ENCODE data around the gene CASQ2. TPM values are rescaled to one million over a fixed set of nuclear protein-coding genes. Genes with fewer than 3 reads are reported as not detected.

Gene CASQ2
- polyA plus RNA-seq, 1 of the 3 experiments (the other 2 are of a cell fraction): not detected

GRCh38 chr1:115705085-115705951 is 63.2 kb downstream of the CASQ2 start:
- WGBS (ENCODE audit: low lambda C conversion rate): 80% methylated on average over 11 of the region's 12 CpGs
- Histone ChIP-seq H3K79me2 (ENCODE audit: insufficient read depth) (no peaks in the 10 kb centered on the region), H3F3A (replicated peaks; ENCODE audit: insufficient read depth) (no peaks in the 10 kb centered on the region), H3K9me2 (no peaks in the 10 kb centered on the region), H3K27ac (ENCODE audit: low read depth in 2 of 2, low read length in 1 of 2) (no peak overlapping the region), H3K9me3 (no peaks in the 10 kb centered on the region), H3K9ac (no peak overlapping the region), H3K4me3 (ENCODE audit: low read depth in 2 of 2, low read length in 1 of 2) (no peak overlapping the region), H3K27me3 (ENCODE audit: insufficient read depth) (no peaks in the 10 kb centered on the region; the same call in 1 of the 2 replicates), H3K4me1 (ENCODE audit: control insufficient read depth in 1 of 2, insufficient read depth in 2 of 2, low read depth in 1 of 2, low read length in 1 of 2) (no peaks in the 10 kb centered on the region), H2AFZ (ENCODE audit: low read depth) (no peak overlapping the region), H3K4me2 (no peak overlapping the region), H3K36me3 (replicated peaks in 1 of 2; ENCODE audit: control insufficient read depth in 1 of 2, insufficient read depth in 2 of 2, low read length in 1 of 2) (no peaks in the 10 kb centered on the region), H4K20me1 (ENCODE audit: insufficient read depth) (no peaks in the 10 kb centered on the region)
- ChIA-PET POLR2A (no interaction called here), CTCF (interaction anchor here (1.0 to 2.5 kb wide), 10 partner anchors 12 to 110 kb away, joined by 3 to 55 read pairs (median 10); partner anchors contain the start of gene VANGL1)
- TF ChIP-seq FOSL2 (IDR thresholded peaks at IDR 0.05; ENCODE audit: borderline replicate concordance, low read depth) (no peak), MXI1 (IDR thresholded peaks at IDR 0.05; ENCODE audit: low read depth, low read length) (no peak)
- no peak for DNase-seq

- Histone ChIP-seq H3K36me3 (replicated peaks in 1 of 2; ENCODE audit: control insufficient read depth in 1 of 2, insufficient read depth in 2 of 2, low read length in 1 of 2) (no peaks in the 10 kb centered on the region), H3K4me1 (ENCODE audit: control insufficient read depth in 1 of 2, insufficient read depth in 2 of 2, low read depth in 1 of 2, low read length in 1 of 2) (no peaks in the 10 kb centered on the region), H3K4me3 (ENCODE audit: low read depth in 2 of 2, low read length in 1 of 2) (no peak overlapping the region), H3K79me2 (ENCODE audit: insufficient read depth) (no peaks in the 10 kb centered on the region), H3K4me2 (no peak overlapping the region), H3F3A (replicated peaks; ENCODE audit: insufficient read depth) (no peaks in the 10 kb centered on the region), H2AFZ (ENCODE audit: low read depth) (no peak overlapping the region), H3K9me2 (no peaks in the 10 kb centered on the region), H3K9ac (no peak overlapping the region), H4K20me1 (ENCODE audit: insufficient read depth) (no peaks in the 10 kb centered on the region), H3K27me3 (ENCODE audit: insufficient read depth) (no peaks in the 10 kb centered on the region; the same call in 1 of the 2 replicates), H3K9me3 (no peaks in the 10 kb centered on the region), H3K27ac (ENCODE audit: low read depth in 2 of 2, low read length in 1 of 2) (no peak overlapping the region)
- ChIA-PET CTCF (interaction anchor here (0.6 to 2.1 kb wide), 4 partner anchors 14 to 94 kb away, joined by 3 to 9 read pairs (median 4); no protein-coding TSS in a partner anchor), POLR2A (no interaction called here)
- 49% methylated on average over 3 of the region's 3 CpGs for WGBS (ENCODE audit: low lambda C conversion rate)
- TF ChIP-seq RFX5 (IDR thresholded peaks at IDR 0.05; ENCODE audit: low read length) (no peak), GABPA (IDR thresholded peaks at IDR 0.05; ENCODE audit: low read depth) (no peak), SIN3A (IDR thresholded peaks at IDR 0.05; ENCODE audit: borderline replicate concordance, low read depth, low read length) (no peak), FOXJ3 (CRISPR knock-in tag; IDR thresholded peaks at IDR 0.05) (no peak), POLR2AphosphoS5 (IDR thresholded peaks at IDR 0.05; ENCODE audit: low read depth, low read length) (no peak), YY1 (IDR thresholded peaks at IDR 0.05; ENCODE audit: low read depth) (no peak), MAX (IDR thresholded peaks at IDR 0.05; ENCODE audit: low read depth) (no peak), MXI1 (IDR thresholded peaks at IDR 0.05; ENCODE audit: low read depth, low read length) (no peak), FOXM1 (IDR thresholded peaks at IDR 0.05; ENCODE audit: low read depth) (no peak), PBX3 (IDR thresholded peaks at IDR 0.05) (no peak), CHD2 (IDR thresholded peaks at IDR 0.05; ENCODE audit: low read length, partially characterized antibody) (no peak), TCF12 (IDR thresholded peaks at IDR 0.05) (no peak), NRF1 (IDR thresholded peaks at IDR 0.05; ENCODE audit: low read depth, low read length) (no peak), FOSL2 (IDR thresholded peaks at IDR 0.05; ENCODE audit: borderline replicate concordance, low read depth) (no peak), MEF2A (IDR thresholded peaks at IDR 0.05; ENCODE audit: borderline replicate concordance, low read depth) (no peak)
- no peak for DNase-seq
These were observed 65.6 kb downstream of the CASQ2 start for GRCh38 chr1:115702959-115703358.

All from SK-N-SH (cell line).